Peyer's patch (tissue), 4 donors: ENCODE data around the gene SP8. TPM values are rescaled to one million over a fixed set of nuclear protein-coding genes. Genes with fewer than 3 reads are reported as not detected.

ENCODE experiments used
- DNase-seq, 3 donors: peaks; one replicate each; pipeline ENCODE4 v3.0.0-alpha.2; 2017 to 2019
- H3K27ac ChIP-seq, 4 donors: fragments of 200-600 bp; sonication (generic); one replicate each; pipeline ENCODE4 v1.5.1; 2016 to 2019
- H3K27me3 ChIP-seq, 2 donors: fragments of 200-600 bp; sonication (generic); one replicate each; pipeline ENCODE4 v1.5.1; 2019
- H3K36me3 ChIP-seq, 3 donors: fragments of 200-600 bp; sonication (generic); one replicate each; pipeline ENCODE4 v1.5.1; 2016 to 2019
- H3K4me1 ChIP-seq, 4 donors: fragments of 200-600 bp; sonication (generic); one replicate each; pipeline ENCODE4 v1.5.1; 2016 to 2019
- H3K4me3 ChIP-seq, 4 donors: fragments of 200-600 bp; sonication (generic); 1 replicate in 3 of 4; 2 replicates in 1 of 4; pipeline ENCODE4 v1.5.1; 2016 to 2019; ENCODE audit warnings: mild to moderate bottlenecking in 1 of 4
- H3K9me3 ChIP-seq, 4 donors: fragments of 200-600 bp; sonication (generic); one replicate each; pipeline ENCODE4 v1.5.1; 2016 to 2019; ENCODE audit warnings: mild to moderate bottlenecking in 1 of 4
- CTCF ChIP-seq, 6 experiments: fragments of 450-650 bp in 4 of 6; fragments of 200-600 bp in 2 of 6; sonication (generic) in 1 of 6; IDR thresholded peaks; one replicate each; pipeline ENCODE4 v1.5.1; 2017 to 2019; ENCODE audit warnings: antibody characterized with exemption in 6 of 6, mild to moderate bottlenecking in 3 of 6, moderate library complexity in 1 of 6
- POLR2A ChIP-seq, 2 donors: fragments of 450-650 bp; IDR thresholded peaks; one replicate each; pipeline ENCODE4 v1.5.1; 2017; ENCODE audit warnings: antibody characterized with exemption in 2 of 2, mild to moderate bottlenecking in 2 of 2, moderate library complexity in 2 of 2
- total RNA-seq, 4 donors: library from RNA; depleted of rRNA; stranded (reverse); fragments of >200 nt; gene quantifications; one replicate each; pipeline ENCODE4 v1.1.0, GENCODE V29; 2016

SP8 gene
- total RNA-seq, 4 donors from 2014 or later, result 1.4 to 5.2 (median 3.6) TPM; not detected in 1

GRCh38 chr7:20745702-20746101, 41.0 kb downstream of the SP8 start:
- H3K27ac ChIP-seq, result no peak overlapping the region
- no peaks in the 10 kb centered on the region for H3K36me3 ChIP-seq
- no peak overlapping the region for H3K4me3 ChIP-seq
- TF ChIP-seq CTCF (IDR thresholded peaks at IDR 0.05), result no peak
- TF ChIP-seq POLR2A (IDR thresholded peaks at IDR 0.05), result no peak
- H3K4me1 ChIP-seq, result no peaks in the 10 kb centered on the region
- H3K9me3 ChIP-seq, result no peaks in the 10 kb centered on the region
- no peak for DNase-seq
- H3K27me3 ChIP-seq, result no peaks in the 10 kb centered on the region

- no peak overlapping the region for H3K4me3 ChIP-seq
- no peaks in the 10 kb centered on the region for H3K27me3 ChIP-seq
- H3K4me1 ChIP-seq, result no peaks in the 10 kb centered on the region
- H3K9me3 ChIP-seq, result no peaks in the 10 kb centered on the region
- H3K36me3 ChIP-seq, result no peaks in the 10 kb centered on the region
- no peak for DNase-seq
- TF ChIP-seq POLR2A (IDR thresholded peaks at IDR 0.05) (no peak), CTCF (IDR thresholded peaks at IDR 0.05) (no peak)
- H3K27ac ChIP-seq, result no peak overlapping the region
These were observed 41.7 kb downstream of the SP8 start for GRCh38 chr7:20744954-20745446.

GRCh38 chr7:20742913-20743312, 43.8 kb downstream of the SP8 start:
- Histone ChIP-seq H3K27ac (no peak overlapping the region), H3K36me3 (no peaks in the 10 kb centered on the region), H3K27me3 (no peaks in the 10 kb centered on the region), H3K4me1 (peaks cover 0 to 4% (median 0%) of the 10 kb centered on the region in 4 donors), H3K4me3 (no peak overlapping the region), H3K9me3 (no peaks in the 10 kb centered on the region)
- no peak for TF ChIP-seq POLR2A (IDR thresholded peaks at IDR 0.05)
- no peak for TF ChIP-seq CTCF (IDR thresholded peaks at IDR 0.05)
- DNase-seq, result no peak

- no peaks in the 10 kb centered on the region for H3K9me3 ChIP-seq
- no peak for DNase-seq
- no peaks in the 10 kb centered on the region for H3K27me3 ChIP-seq
- no peak overlapping the region for H3K4me3 ChIP-seq
- H3K4me1 ChIP-seq, result peaks cover 0 to 6% (median 0%) of the 10 kb centered on the region in 4 donors
- TF ChIP-seq POLR2A (IDR thresholded peaks at IDR 0.05) (no peak), CTCF (IDR thresholded peaks at IDR 0.05) (no peak)
- no peaks in the 10 kb centered on the region for H3K36me3 ChIP-seq
- H3K27ac ChIP-seq, result no peak overlapping the region
These were observed 44.9 kb downstream of the SP8 start for GRCh38 chr7:20741801-20742200.

GRCh38 chr7:20738518-20739481, 47.9 kb downstream of the SP8 start:
- H3K36me3 ChIP-seq, result no peaks in the 10 kb centered on the region
- H3K9me3 ChIP-seq, result no peaks in the 10 kb centered on the region
- no peak overlapping the region for H3K27ac ChIP-seq
- H3K27me3 ChIP-seq, result no peaks in the 10 kb centered on the region
- TF ChIP-seq POLR2A (IDR thresholded peaks at IDR 0.05), result no peak
- TF ChIP-seq CTCF (IDR thresholded peaks at IDR 0.05), result no peak
- H3K4me3 ChIP-seq, result no peak overlapping the region
- no peak for DNase-seq
- H3K4me1 ChIP-seq, result peaks cover 0 to 6% (median 0%) of the 10 kb centered on the region in 4 donors
